ENCODE results near the gene EIF3D. TPM values are rescaled to one million over a fixed set of nuclear protein-coding genes. Genes with fewer than 3 reads are reported as not detected.

The EIF3D gene
- total RNA-seq, 1 experiment from 2014 or later, result 306 TPM

GRCh38 chr22:36491155-36491554 is 37.8 kb downstream of the EIF3D start:
- Mint-ChIP-seq H3K27ac (ENCODE audit: low read depth, unreplicated experiment) (no peak overlapping the region), H3K36me3 (ENCODE audit: insufficient read depth, unreplicated experiment) (peaks cover 26% of the 10 kb centered on the region), H3K4me1 (ENCODE audit: insufficient read depth, unreplicated experiment) (no peaks in the 10 kb centered on the region), H3K27me3 (ENCODE audit: insufficient read depth, unreplicated experiment) (no peaks in the 10 kb centered on the region), H3K4me3 (ENCODE audit: unreplicated experiment) (no peak overlapping the region), H3K9me3 (ENCODE audit: unreplicated experiment) (peaks cover 7% of the 10 kb centered on the region)
- no peak for DNase-seq (ENCODE audit: unreplicated experiment)
- POLR2A ChIA-PET, result interaction anchor here (1.6 kb wide), 1 partner anchor 8 kb away, joined by 3 read pairs; no protein-coding TSS in a partner anchor
- intact Hi-C loops (cut with micrococcal nuclease), result no loop called here
- TF ChIP-seq, protein P1, sequence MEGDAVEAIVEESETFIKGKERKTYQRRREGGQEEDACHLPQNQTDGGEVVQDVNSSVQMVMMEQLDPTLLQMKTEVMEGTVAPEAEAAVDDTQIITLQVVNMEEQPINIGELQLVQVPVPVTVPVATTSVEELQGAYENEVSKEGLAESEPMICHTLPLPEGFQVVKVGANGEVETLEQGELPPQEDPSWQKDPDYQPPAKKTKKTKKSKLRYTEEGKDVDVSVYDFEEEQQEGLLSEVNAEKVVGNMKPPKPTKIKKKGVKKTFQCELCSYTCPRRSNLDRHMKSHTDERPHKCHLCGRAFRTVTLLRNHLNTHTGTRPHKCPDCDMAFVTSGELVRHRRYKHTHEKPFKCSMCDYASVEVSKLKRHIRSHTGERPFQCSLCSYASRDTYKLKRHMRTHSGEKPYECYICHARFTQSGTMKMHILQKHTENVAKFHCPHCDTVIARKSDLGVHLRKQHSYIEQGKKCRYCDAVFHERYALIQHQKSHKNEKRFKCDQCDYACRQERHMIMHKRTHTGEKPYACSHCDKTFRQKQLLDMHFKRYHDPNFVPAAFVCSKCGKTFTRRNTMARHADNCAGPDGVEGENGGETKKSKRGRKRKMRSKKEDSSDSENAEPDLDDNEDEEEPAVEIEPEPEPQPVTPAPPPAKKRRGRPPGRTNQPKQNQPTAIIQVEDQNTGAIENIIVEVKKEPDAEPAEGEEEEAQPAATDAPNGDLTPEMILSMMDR (IDR thresholded peaks at IDR 0.05; ENCODE audit: unreplicated experiment), result no peak
- CTCF ChIA-PET, result interaction anchor here (0.6 kb wide), 2 partner anchors 80 to 190 kb away, joined by 3 to 4 read pairs; no protein-coding TSS in a partner anchor
- no TSS peak for BruUV-seq (replicated peaks)

- intact Hi-C loops (cut with micrococcal nuclease), result no loop called here
- BruUV-seq (replicated peaks), result no TSS peak
- ChIA-PET CTCF (interaction anchor here (0.6 to 1.4 kb wide), 6 partner anchors 16 to 271 kb away, joined by 3 to 10 read pairs (median 3); no protein-coding TSS in a partner anchor), POLR2A (interaction anchor here (0.9 to 1.6 kb wide), 3 partner anchors 18 to 173 kb away, joined by 3 read pairs; no protein-coding TSS in a partner anchor)
- no peaks in the 10 kb centered on the region for H3K27me3 Mint-ChIP-seq (ENCODE audit: insufficient read depth, unreplicated experiment)
- peak; percentile 48 for DNase-seq (ENCODE audit: unreplicated experiment)
- H3K4me3 Mint-ChIP-seq (ENCODE audit: unreplicated experiment), result no peak overlapping the region
- H3K9me3 Mint-ChIP-seq (ENCODE audit: unreplicated experiment), result peaks cover 7% of the 10 kb centered on the region
- no peak overlapping the region for H3K27ac Mint-ChIP-seq (ENCODE audit: low read depth, unreplicated experiment)
- TF ChIP-seq, protein P1 (IDR thresholded peaks at IDR 0.05; ENCODE audit: unreplicated experiment), result peak; percentile 40
- peaks cover 18% of the 10 kb centered on the region for H3K36me3 Mint-ChIP-seq (ENCODE audit: insufficient read depth, unreplicated experiment)
- peaks cover 5% of the 10 kb centered on the region for H3K4me1 Mint-ChIP-seq (ENCODE audit: insufficient read depth, unreplicated experiment)
Measured at GRCh38 chr22:36486619-36487384, 42.2 kb downstream of the EIF3D start.

- ChIA-PET CTCF (interaction anchor here (0.5 to 3.6 kb wide), 2 partner anchors 11 to 204 kb away, joined by 3 to 16 read pairs; no protein-coding TSS in a partner anchor), POLR2A (interaction anchor here (0.6 to 2.9 kb wide), 21 partner anchors 11 to 242 kb away, joined by 3 to 29 read pairs (median 4); partner anchors contain the start of genes APOL2, EIF3D, FOXRED2 and MYH9)
- BruUV-seq (replicated peaks), result no TSS peak
- TF ChIP-seq, protein P1 (IDR thresholded peaks at IDR 0.05; ENCODE audit: unreplicated experiment), result no peak
- Mint-ChIP-seq H3K9me3 (ENCODE audit: unreplicated experiment) (no peaks in the 10 kb centered on the region), H3K4me3 (ENCODE audit: unreplicated experiment) (peak within 1 kb of the TSS; percentile 96), H3K27ac (ENCODE audit: low read depth, unreplicated experiment) (peak within 1 kb of the TSS; percentile 91), H3K4me1 (ENCODE audit: insufficient read depth, unreplicated experiment) (peaks cover 10% of the 10 kb centered on the region), H3K36me3 (ENCODE audit: insufficient read depth, unreplicated experiment) (peaks cover 33% of the 10 kb centered on the region), H3K27me3 (ENCODE audit: insufficient read depth, unreplicated experiment) (no peaks in the 10 kb centered on the region)
- peak; percentile 97 for DNase-seq (ENCODE audit: unreplicated experiment)
- intact Hi-C loops (cut with micrococcal nuclease), result loop anchor here (2.0 kb wide), 1 partner anchor 47 kb away; the partner anchor contains the start of gene EIF3D
Measured at GRCh38 chr22:36481393-36482168, 47.4 kb downstream of the EIF3D start, which contains the start of gene TXN2. TSS of gene TXN2 (minus strand) at chr22:36481640. CDS start at chr22:36480837, 803 bp downstream.

All from MCF 10A (cell line).